ENCODE results near the gene ACOX1. TPM values are rescaled to one million over a fixed set of nuclear protein-coding genes. Genes with fewer than 3 reads are reported as not detected.

ACOX1 gene
- total and polyA plus RNA-seq, 2 experiments from 2014 or later = 21.3 to 43.0 TPM

DNA sequence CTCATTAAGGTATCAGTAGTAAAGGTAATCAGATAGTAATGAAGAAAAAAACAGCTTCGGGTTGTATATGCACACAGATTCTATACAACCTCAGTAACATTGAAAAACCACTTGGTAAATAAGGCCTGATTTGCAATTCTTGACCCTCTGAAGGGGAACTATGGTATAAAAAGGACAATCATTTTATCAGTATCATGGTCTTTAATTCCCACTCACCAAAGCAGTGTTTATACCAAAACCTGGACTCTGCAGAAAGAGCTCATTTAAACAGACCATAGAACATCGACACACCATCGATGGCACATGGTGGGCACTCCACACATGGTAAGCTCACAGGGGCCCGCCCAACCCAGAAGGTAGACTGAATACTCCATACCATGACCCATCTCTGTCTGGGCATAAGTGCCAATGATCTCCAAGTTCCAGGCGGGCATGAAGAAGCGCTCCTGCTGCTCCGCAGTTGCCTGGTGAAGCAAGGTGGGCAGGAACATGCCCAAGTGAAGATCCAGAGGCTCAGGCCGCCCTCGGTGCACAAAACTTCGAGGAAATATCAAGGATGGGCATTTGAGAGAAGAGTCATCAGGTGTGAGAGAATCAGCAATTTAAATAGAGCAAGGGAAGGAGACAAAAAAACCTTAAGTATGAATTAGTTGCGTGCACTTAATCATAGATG, 19.0 kb downstream of the ACOX1 start:
- Histone ChIP-seq H3K27me3 (no peaks in the 10 kb centered on the region), H3K36me3 (peaks cover 8% of the 10 kb centered on the region), H3K4me1 (ENCODE audit: low read depth) (peaks cover 11% of the 10 kb centered on the region), H3K4me3 (no peak overlapping the region), H3K27ac (no peak overlapping the region), H3K9me3 (ENCODE audit: low read depth) (no peaks in the 10 kb centered on the region)
- no peak for DNase-seq (ENCODE audit: low read depth in 1 of 2, low spot score in 1 of 2)
- TF ChIP-seq CTCF (IDR thresholded peaks at IDR 0.05; ENCODE audit: low read depth, low read length) = no peak

DNA sequence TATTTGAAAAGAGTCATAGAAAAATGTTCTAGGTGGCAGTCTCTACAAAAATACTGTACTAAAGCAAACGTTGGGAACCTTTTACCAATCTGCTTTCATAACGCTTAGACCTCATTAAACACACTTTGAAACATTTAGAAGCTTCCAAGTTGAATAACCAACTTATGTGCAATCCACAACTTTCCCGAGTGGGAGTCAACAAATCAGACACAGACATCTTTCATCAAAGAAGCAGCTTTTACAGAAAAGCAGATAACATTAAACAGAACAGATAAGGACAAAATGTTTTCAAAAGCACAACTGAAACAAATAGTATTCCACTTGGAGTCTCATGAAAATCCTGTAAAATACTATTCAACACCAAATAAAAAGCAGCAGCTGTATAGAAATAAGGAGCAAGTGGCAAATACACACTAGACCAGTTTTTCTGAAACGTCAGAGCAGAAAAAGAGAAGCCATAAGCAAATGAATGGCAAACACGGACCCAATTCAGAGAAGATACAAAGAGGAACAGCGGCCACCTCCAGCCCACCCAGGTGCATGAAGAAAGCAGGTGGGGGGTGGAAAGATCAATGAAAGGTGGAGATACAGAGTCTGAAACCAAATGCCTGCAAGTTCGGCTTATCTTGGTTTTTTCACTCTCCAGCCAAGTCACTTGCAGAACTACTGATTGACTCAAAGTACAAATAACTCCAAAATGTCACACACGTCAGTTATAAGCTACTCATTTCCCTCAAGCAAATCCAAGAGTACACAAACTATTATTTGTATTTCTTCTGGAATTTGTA, 19.7 kb downstream of the ACOX1 start:
- TF ChIP-seq CTCF (IDR thresholded peaks at IDR 0.05; ENCODE audit: low read depth, low read length) = no peak
- Histone ChIP-seq H3K36me3 (peaks cover 8% of the 10 kb centered on the region), H3K9me3 (ENCODE audit: low read depth) (no peaks in the 10 kb centered on the region), H3K27ac (peak overlapping the region; percentile 28), H3K4me3 (no peak overlapping the region), H3K27me3 (no peaks in the 10 kb centered on the region), H3K4me1 (ENCODE audit: low read depth) (peaks cover 11% of the 10 kb centered on the region)
- DNase-seq (ENCODE audit: low read depth in 1 of 2, low spot score in 1 of 2) = peak in 1 of 2 donors; percentile 34

DNA sequence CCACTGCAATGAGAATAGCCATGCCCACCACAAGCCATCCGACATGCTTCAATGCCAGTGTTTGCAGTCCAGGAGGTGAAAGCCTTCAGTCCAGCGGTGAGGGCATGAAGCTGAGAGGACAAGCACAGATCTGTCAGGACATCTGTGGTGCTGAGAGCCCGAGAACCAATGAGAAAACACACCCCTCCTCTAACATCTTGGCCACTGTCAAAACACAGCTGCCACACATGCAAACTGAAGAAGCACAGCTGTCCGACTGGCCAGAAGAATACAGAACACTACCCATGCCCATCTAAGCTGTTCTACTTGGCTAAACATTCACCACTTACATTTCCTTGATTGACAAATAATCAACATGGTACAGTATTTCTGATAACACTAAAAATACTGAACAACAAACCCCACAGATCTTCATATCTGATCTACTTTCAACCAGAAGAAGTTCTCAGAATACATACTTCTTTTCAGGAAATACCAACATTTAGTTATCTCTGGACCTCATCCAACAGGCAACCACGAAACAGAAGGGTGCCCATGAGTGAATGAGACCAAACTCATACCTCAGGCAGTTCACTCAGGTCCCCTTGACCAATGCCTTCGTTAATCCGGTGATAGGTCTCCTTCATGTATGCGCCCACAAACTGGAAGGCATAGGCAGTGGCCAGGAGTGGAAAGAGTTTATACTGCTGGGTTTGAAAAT, 28.0 kb downstream of the ACOX1 start:
- no peaks in the 10 kb centered on the region for H3K4me1 ChIP-seq (ENCODE audit: low read depth)
- no peak overlapping the region for H3K27ac ChIP-seq
- TF ChIP-seq CTCF (IDR thresholded peaks at IDR 0.05; ENCODE audit: low read depth, low read length) = no peak
- H3K27me3 ChIP-seq = no peaks in the 10 kb centered on the region
- no peaks in the 10 kb centered on the region for H3K9me3 ChIP-seq (ENCODE audit: low read depth)
- no peak overlapping the region for H3K4me3 ChIP-seq
- H3K36me3 ChIP-seq = peaks cover 73% of the 10 kb centered on the region
- peak in 1 of 2 donors; percentile 48 for DNase-seq (ENCODE audit: low read depth in 1 of 2, low spot score in 1 of 2)

- H3K27me3 ChIP-seq = no peaks in the 10 kb centered on the region
- H3K36me3 ChIP-seq = peaks cover 73% of the 10 kb centered on the region
- no peaks in the 10 kb centered on the region for H3K4me1 ChIP-seq (ENCODE audit: low read depth)
- H3K9me3 ChIP-seq (ENCODE audit: low read depth) = no peaks in the 10 kb centered on the region
- H3K27ac ChIP-seq = no peak overlapping the region
- H3K4me3 ChIP-seq = no peak overlapping the region
- DNase-seq (ENCODE audit: low read depth in 1 of 2, low spot score in 1 of 2) = no peak
- no peak for TF ChIP-seq CTCF (IDR thresholded peaks at IDR 0.05; ENCODE audit: low read depth, low read length)
These were observed 28.5 kb downstream of the ACOX1 start for GRCh38 chr17:75950421-75950820.

DNA sequence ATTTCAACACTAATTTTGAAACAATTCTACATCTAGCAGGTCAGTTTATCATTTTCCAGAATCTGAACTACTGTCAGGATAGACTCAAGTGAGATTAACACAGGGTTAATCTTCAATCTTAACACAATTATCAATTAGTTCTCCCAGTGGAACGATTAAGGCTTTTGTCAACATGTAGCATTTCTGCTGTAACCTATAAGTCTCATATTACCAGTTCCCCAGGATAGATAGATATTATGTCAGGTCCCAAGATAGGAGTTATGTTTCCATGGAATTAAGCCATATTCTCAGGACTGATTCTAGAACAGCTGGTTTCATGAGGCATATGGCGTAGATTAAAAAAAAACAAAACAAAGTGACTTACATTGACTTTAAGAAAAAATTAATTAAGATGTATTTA, 33.8 kb downstream of the ACOX1 start:
- no peak overlapping the region for H3K4me3 ChIP-seq
- H3K9me3 ChIP-seq (ENCODE audit: low read depth) = no peaks in the 10 kb centered on the region
- H3K27me3 ChIP-seq = no peaks in the 10 kb centered on the region
- H3K4me1 ChIP-seq (ENCODE audit: low read depth) = peaks cover 3% of the 10 kb centered on the region
- H3K27ac ChIP-seq = no peak overlapping the region
- no peak for DNase-seq (ENCODE audit: low read depth in 1 of 2, low spot score in 1 of 2)
- H3K36me3 ChIP-seq = peaks cover 37% of the 10 kb centered on the region
- no peak for TF ChIP-seq CTCF (IDR thresholded peaks at IDR 0.05; ENCODE audit: low read depth, low read length)

Data from cardiac muscle cell (in vitro differentiated cells and primary cell).